ENCODE measurements around the gene TRIOBP.
A peak's percentile ranks its signal among the peaks of the same experiment; 100 is the strongest.

TRIOBP gene

GRCh38 chr22:37750596-37751162 lies 53.8 kb downstream of the TRIOBP start:
- no peak for DNase-seq

- DNase-seq = no peak
These were observed 54.8 kb downstream of the TRIOBP start for GRCh38 chr22:37751449-37752188.

- peak; percentile 86 for DNase-seq
These were observed 55.6 kb downstream of the TRIOBP start for GRCh38 chr22:37752189-37753087.

- no peak for DNase-seq
These were observed 56.9 kb downstream of the TRIOBP start for GRCh38 chr22:37753746-37754145.

GRCh38 chr22:37757663-37758062 lies 60.8 kb downstream of the TRIOBP start:
- no peak for DNase-seq

GRCh38 chr22:37758694-37759093 lies 61.8 kb downstream of the TRIOBP start:
- no peak for DNase-seq

- DNase-seq = no peak
These were observed 62.4 kb downstream of the TRIOBP start for GRCh38 chr22:37759281-37759680.

- no peak for DNase-seq
These were observed 63.3 kb downstream of the TRIOBP start for GRCh38 chr22:37760152-37760551.

GRCh38 chr22:37762389-37762836 lies 65.6 kb downstream of the TRIOBP start:
- DNase-seq = no peak

GRCh38 chr22:37763012-37763411 lies 66.2 kb downstream of the TRIOBP start:
- no peak for DNase-seq

GRCh38 chr22:37763652-37764051 lies 66.8 kb downstream of the TRIOBP start:
- DNase-seq = no peak

GRCh38 chr22:37764622-37765021 lies 67.8 kb downstream of the TRIOBP start:
- DNase-seq = no peak

GRCh38 chr22:37765498-37765897 lies 68.7 kb downstream of the TRIOBP start:
- no peak for DNase-seq

GRCh38 chr22:37765953-37766576 lies 69.2 kb downstream of the TRIOBP start:
- DNase-seq = no peak

- DNase-seq = no peak
These were observed 71.4 kb downstream of the TRIOBP start for GRCh38 chr22:37768273-37768672.

GRCh38 chr22:37769056-37769455 lies 72.2 kb downstream of the TRIOBP start:
- no peak for DNase-seq

GRCh38 chr22:37771081-37771480 lies 74.2 kb downstream of the TRIOBP start:
- DNase-seq = no peak

GRCh38 chr22:37771702-37772427 lies 75.0 kb downstream of the TRIOBP start:
- no peak for DNase-seq

- DNase-seq = no peak
These were observed 77.9 kb downstream of the TRIOBP start for GRCh38 chr22:37774728-37775127.

- no peak for DNase-seq
These were observed 79.2 kb downstream of the TRIOBP start for GRCh38 chr22:37775785-37776638.

GRCh38 chr22:37776639-37777005 lies 79.8 kb downstream of the TRIOBP start:
- DNase-seq = no peak
